Left renal cortex interstitium (tissue), 4 donors: ENCODE data around the gene MREG. TPM values are rescaled to one million over a fixed set of nuclear protein-coding genes. Genes with fewer than 3 reads are reported as not detected.
"Not testable (repeated sequence)": the region's sequence is repeated elsewhere in the genome, so short reads cannot be mapped to it uniquely, and the experiment has no call there.

ENCODE experiments used
- DNase-seq, 4 donors: peaks; one replicate each; pipeline ENCODE4 v3.0.0-alpha.2; 2013; ENCODE audit warnings: low read depth in 4 of 4, low spot score in 2 of 4, missing footprints in 1 of 4
- polyA plus RNA-seq, 4 donors: library from polyadenylated mRNA; unstranded; fragments of 120-200 nt; gene quantifications; one replicate each; pipeline ENCODE4 v1.2.1, GENCODE V29; 2013; ENCODE audit not compliant: insufficient read length in 4 of 4

MREG gene
- polyA plus RNA-seq, 4 donors, result 16.5 to 25.2 (median 18.0) TPM

- no peak for DNase-seq
Observed at GRCh38 chr2:215997219-215997618, 16.1 kb downstream of the MREG start.

- DNase-seq, result no peak
Observed at GRCh38 chr2:215994911-215995310, 18.4 kb downstream of the MREG start.

GRCh38 chr2:215988556-215989207 is 24.7 kb downstream of the MREG start:
- DNase-seq, result not testable (repeated sequence)

GRCh38 chr2:215985257-215985656 is 28.1 kb downstream of the MREG start:
- no peak for DNase-seq

- no peak for DNase-seq
Observed at GRCh38 chr2:215984661-215985060, 28.7 kb downstream of the MREG start.

- DNase-seq, result no peak
Observed at GRCh38 chr2:215983581-215984351, 29.6 kb downstream of the MREG start.

GRCh38 chr2:215982465-215982875 is 30.9 kb downstream of the MREG start:
- no peak for DNase-seq

GRCh38 chr2:215981115-215981514 is 32.2 kb downstream of the MREG start:
- no peak for DNase-seq

- no peak for DNase-seq
Observed at GRCh38 chr2:215979620-215980019, 33.7 kb downstream of the MREG start.

- DNase-seq, result no peak
Observed at GRCh38 chr2:215974700-215975429, 38.5 kb downstream of the MREG start.

GRCh38 chr2:215973954-215974699 is 39.2 kb downstream of the MREG start:
- DNase-seq, result no peak

GRCh38 chr2:215973145-215973792 is 40.1 kb downstream of the MREG start:
- no peak for DNase-seq

- no peak for DNase-seq
Observed at GRCh38 chr2:215971671-215972070, 41.7 kb downstream of the MREG start.

GRCh38 chr2:215970894-215971293 is 42.5 kb downstream of the MREG start:
- not testable (repeated sequence) for DNase-seq

- no peak for DNase-seq
Observed at GRCh38 chr2:215970425-215970824, 42.9 kb downstream of the MREG start.

- no peak for DNase-seq
Observed at GRCh38 chr2:215969131-215969841, 44.1 kb downstream of the MREG start.

- no peak for DNase-seq
Observed at GRCh38 chr2:215968499-215968898, 44.9 kb downstream of the MREG start.

GRCh38 chr2:215967590-215968378 is 45.6 kb downstream of the MREG start:
- no peak for DNase-seq

- no peak for DNase-seq
Observed at GRCh38 chr2:215966951-215967350, 46.4 kb downstream of the MREG start.
